Vagina (tissue), 2 donors: ENCODE measurements around the gene NPC2. TPM values are rescaled to one million over a fixed set of nuclear protein-coding genes. Genes with fewer than 3 reads are reported as not detected.

Source experiments
- DNase-seq, 2 donors: peaks; one replicate each; pipeline ENCODE4 v3.0.0-alpha.2; 2017; ENCODE audit errors: extremely low spot score in 2 of 2
- H3K27ac ChIP-seq: fragments of 200-600 bp; sonication (generic); one replicate; pipeline ENCODE4 v1.5.1; 2019
- H3K27me3 ChIP-seq: fragments of 200-600 bp; sonication (generic); one replicate; pipeline ENCODE4 v1.5.1; 2019
- H3K36me3 ChIP-seq, 2 donors: fragments of 200-600 bp; sonication (generic); one replicate each; pipeline ENCODE4 v1.5.1; 2017 to 2019
- H3K4me1 ChIP-seq: fragments of 200-600 bp; sonication (generic); one replicate; pipeline ENCODE4 v1.5.1; 2019
- H3K4me3 ChIP-seq, 2 donors: fragments of 200-600 bp; sonication (generic); 1 replicate in 1 of 2; 2 replicates in 1 of 2; pipeline ENCODE4 v1.5.1; 2016 to 2019
- H3K9me3 ChIP-seq: fragments of 200-600 bp; sonication (generic); one replicate; pipeline ENCODE4 v1.5.1; 2019
- CTCF ChIP-seq, 3 experiments: fragments of 450-650 bp in 2 of 3; fragments of 200-600 bp in 1 of 3; sonication (generic) in 1 of 3; IDR thresholded peaks; one replicate each; pipeline ENCODE4 v1.5.1; 2017 to 2019; ENCODE audit warnings: antibody characterized with exemption in 3 of 3, mild to moderate bottlenecking in 2 of 3, moderate library complexity in 2 of 3
- POLR2A ChIP-seq, 2 donors: fragments of 450-650 bp; IDR thresholded peaks; one replicate each; pipeline ENCODE4 v1.6.1; 2017; ENCODE audit warnings: antibody characterized with exemption in 2 of 2, mild to moderate bottlenecking in 2 of 2, moderate library complexity in 2 of 2
- POLR2AphosphoS5 ChIP-seq, 2 donors: sonication (generic); formaldehyde crosslinking; IDR thresholded peaks; one replicate each; pipeline ENCODE4 v1.9.0; 2017; ENCODE audit warnings: antibody characterized with exemption in 2 of 2, mild to moderate bottlenecking in 2 of 2, low read depth in 1 of 2; ENCODE audit not compliant: insufficient read depth in 1 of 2
- intact Hi-C: fragments of 100-400 bp; cut with DNase I; formaldehyde crosslinking; loops from one replicate; pipeline ENCODE4 v1.15.1; 2023
- total RNA-seq: library from RNA; depleted of rRNA; stranded (reverse); fragments of >200 nt; gene quantifications from one replicate; pipeline ENCODE4 v1.2.3, GENCODE V29; 2016

Gene NPC2
- total RNA-seq, 1 donor from 2014 or later, result 165 TPM

GRCh38 chr14:74521756-74522155 lies 28.7 kb upstream of the NPC2 start:
- Histone ChIP-seq H3K27ac (no peak overlapping the region), H3K4me3 (no peak overlapping the region), H3K9me3 (no peaks in the 10 kb centered on the region), H3K4me1 (no peaks in the 10 kb centered on the region), H3K36me3 (peaks cover 0 to 7% of the 10 kb centered on the region in 2 donors), H3K27me3 (no peaks in the 10 kb centered on the region)
- intact Hi-C loops, result no loop called here
- no peak for DNase-seq
- TF ChIP-seq POLR2A (IDR thresholded peaks at IDR 0.05), result no peak
- no peak for TF ChIP-seq POLR2AphosphoS5 (IDR thresholded peaks at IDR 0.05; ENCODE audit: insufficient read depth in 1 of 2, low read depth in 1 of 2)
- no peak for TF ChIP-seq CTCF (IDR thresholded peaks at IDR 0.05)

GRCh38 chr14:74519316-74520074 lies 26.4 kb upstream of the NPC2 start:
- DNase-seq, result no peak
- Histone ChIP-seq H3K36me3 (peaks cover 0 to 7% of the 10 kb centered on the region in 2 donors), H3K27me3 (no peaks in the 10 kb centered on the region), H3K27ac (no peak overlapping the region), H3K9me3 (no peaks in the 10 kb centered on the region), H3K4me3 (no peak overlapping the region), H3K4me1 (no peaks in the 10 kb centered on the region)
- intact Hi-C loops, result no loop called here
- TF ChIP-seq CTCF (IDR thresholded peaks at IDR 0.05) (no peak), POLR2AphosphoS5 (IDR thresholded peaks at IDR 0.05; ENCODE audit: insufficient read depth in 1 of 2, low read depth in 1 of 2) (no peak), POLR2A (IDR thresholded peaks at IDR 0.05) (no peak)

- H3K27ac ChIP-seq, result no peak overlapping the region
- H3K9me3 ChIP-seq, result no peaks in the 10 kb centered on the region
- TF ChIP-seq POLR2AphosphoS5 (IDR thresholded peaks at IDR 0.05; ENCODE audit: insufficient read depth in 1 of 2, low read depth in 1 of 2), result no peak
- TF ChIP-seq CTCF (IDR thresholded peaks at IDR 0.05), result no peak
- no peak for TF ChIP-seq POLR2A (IDR thresholded peaks at IDR 0.05)
- intact Hi-C loops, result no loop called here
- DNase-seq, result no peak
- no peaks in the 10 kb centered on the region for H3K27me3 ChIP-seq
- no peaks in the 10 kb centered on the region for H3K4me1 ChIP-seq
- peaks cover 0 to 7% of the 10 kb centered on the region in 2 donors for H3K36me3 ChIP-seq
- no peak overlapping the region for H3K4me3 ChIP-seq
Observed at GRCh38 chr14:74518221-74518620, 25.1 kb upstream of the NPC2 start.

GRCh38 chr14:74517731-74518130 lies 24.6 kb upstream of the NPC2 start:
- H3K9me3 ChIP-seq, result no peaks in the 10 kb centered on the region
- no peak for TF ChIP-seq CTCF (IDR thresholded peaks at IDR 0.05)
- no peak for TF ChIP-seq POLR2A (IDR thresholded peaks at IDR 0.05)
- no peak for TF ChIP-seq POLR2AphosphoS5 (IDR thresholded peaks at IDR 0.05; ENCODE audit: insufficient read depth in 1 of 2, low read depth in 1 of 2)
- peaks cover 0 to 7% of the 10 kb centered on the region in 2 donors for H3K36me3 ChIP-seq
- no peak for DNase-seq
- no peak overlapping the region for H3K27ac ChIP-seq
- no peaks in the 10 kb centered on the region for H3K4me1 ChIP-seq
- H3K27me3 ChIP-seq, result no peaks in the 10 kb centered on the region
- intact Hi-C loops, result no loop called here
- H3K4me3 ChIP-seq, result no peak overlapping the region

GRCh38 chr14:74516451-74517160 lies 23.5 kb upstream of the NPC2 start:
- Histone ChIP-seq H3K9me3 (no peaks in the 10 kb centered on the region), H3K4me1 (no peaks in the 10 kb centered on the region), H3K27me3 (no peaks in the 10 kb centered on the region), H3K4me3 (no peak overlapping the region), H3K27ac (no peak overlapping the region), H3K36me3 (peaks cover 0 to 10% of the 10 kb centered on the region in 2 donors)
- intact Hi-C loops, result no loop called here
- no peak for DNase-seq
- TF ChIP-seq POLR2A (IDR thresholded peaks at IDR 0.05), result no peak
- no peak for TF ChIP-seq POLR2AphosphoS5 (IDR thresholded peaks at IDR 0.05; ENCODE audit: insufficient read depth in 1 of 2, low read depth in 1 of 2)
- TF ChIP-seq CTCF (IDR thresholded peaks at IDR 0.05), result no peak
